Colonic mucosa (tissue), 4 donors: ENCODE results near the gene ACAA2. TPM values are rescaled to one million over a fixed set of nuclear protein-coding genes. Genes with fewer than 3 reads are reported as not detected.

Source experiments
- DNase-seq: peaks from one replicate; pipeline ENCODE4 v3.0.0-alpha.2; 2020
- H3K27ac ChIP-seq: fragments of 200-600 bp; one replicate; pipeline ENCODE4 v1.8.0; 2021
- H3K27me3 ChIP-seq: fragments of 200-600 bp; one replicate; pipeline ENCODE4 v1.8.0; 2021
- H3K36me3 ChIP-seq: fragments of 200-600 bp; one replicate; pipeline ENCODE4 v1.8.0; 2021
- H3K4me1 ChIP-seq: fragments of 200-600 bp; one replicate; pipeline ENCODE4 v1.8.0; 2021; ENCODE audit warnings: mild to moderate bottlenecking
- H3K4me3 ChIP-seq: fragments of 200-600 bp; one replicate; pipeline ENCODE4 v1.8.0; 2021
- H3K9ac ChIP-seq, 2 donors: one replicate each; pipeline ENCODE4 v1.7.0; 2013; ENCODE audit warnings: control low read depth in 2 of 2, low read depth in 2 of 2, low read length in 2 of 2
- H3K9me3 ChIP-seq: fragments of 200-600 bp; one replicate; pipeline ENCODE4 v1.8.0; 2021
- CTCF ChIP-seq: fragments of 200-600 bp; IDR thresholded peaks from one replicate; pipeline ENCODE4 v1.8.0; 2022; ENCODE audit warnings: antibody characterized with exemption, mild to moderate bottlenecking
- intact Hi-C: fragments of 100-400 bp; cut with DNase I; formaldehyde crosslinking; loops from one replicate; pipeline ENCODE4 v1.14.1; 2022
- total RNA-seq, 2 donors: library from RNA; stranded (reverse); fragmentation: NEBNext Ultra II Directional in 1 of 2; extraction: Animal tissue kit (Norgen Biotek cat#: 25700) in 1 of 2; gene quantifications; one replicate each; pipeline ENCODE4 v1.2.1, GENCODE V29; 2021
- donor health status: healthy.
- donor health status: DM: no; HTN: no; CAD: no.
- donor health status: DM: no; HTN: no; CAD: no.

Gene ACAA2
- total RNA-seq, 2 donors from 2014 or later, result 152 to 276 TPM

GRCh38 chr18:49853436-49853835, 40.1 kb upstream of the ACAA2 start:
- no peak overlapping the region for H3K4me3 ChIP-seq
- peak; percentile 12 for DNase-seq
- H3K4me1 ChIP-seq, result peaks cover 11% of the 10 kb centered on the region
- intact Hi-C loops, result no loop called here
- H3K27me3 ChIP-seq, result no peaks in the 10 kb centered on the region
- no peak for TF ChIP-seq CTCF
- H3K9ac ChIP-seq, result no peak overlapping the region
- no peaks in the 10 kb centered on the region for H3K36me3 ChIP-seq
- no peaks in the 10 kb centered on the region for H3K9me3 ChIP-seq
- H3K27ac ChIP-seq, result no peak overlapping the region

GRCh38 chr18:49853011-49853410, 39.7 kb upstream of the ACAA2 start:
- Histone ChIP-seq H3K36me3 (no peaks in the 10 kb centered on the region), H3K27ac (no peak overlapping the region), H3K27me3 (no peaks in the 10 kb centered on the region), H3K4me1 (peaks cover 11% of the 10 kb centered on the region), H3K9ac (no peak overlapping the region), H3K9me3 (no peaks in the 10 kb centered on the region), H3K4me3 (no peak overlapping the region)
- intact Hi-C loops, result no loop called here
- DNase-seq, result no peak
- no peak for TF ChIP-seq CTCF

- Histone ChIP-seq H3K9ac (no peak overlapping the region), H3K9me3 (no peaks in the 10 kb centered on the region), H3K4me3 (no peak overlapping the region), H3K27me3 (no peaks in the 10 kb centered on the region), H3K4me1 (peaks cover 11% of the 10 kb centered on the region), H3K36me3 (no peaks in the 10 kb centered on the region), H3K27ac (no peak overlapping the region)
- intact Hi-C loops, result no loop called here
- peak; percentile 16 for DNase-seq
- TF ChIP-seq CTCF, result no peak
Observed at GRCh38 chr18:49851624-49852023, 38.3 kb upstream of the ACAA2 start.

- Histone ChIP-seq H3K9me3 (no peaks in the 10 kb centered on the region), H3K27me3 (no peaks in the 10 kb centered on the region), H3K4me3 (no peak overlapping the region), H3K36me3 (no peaks in the 10 kb centered on the region), H3K4me1 (peaks cover 11% of the 10 kb centered on the region), H3K27ac (no peak overlapping the region), H3K9ac (no peak overlapping the region)
- TF ChIP-seq CTCF, result no peak
- peak; percentile 18 for DNase-seq
- intact Hi-C loops, result no loop called here
Observed at GRCh38 chr18:49850636-49851035, 37.3 kb upstream of the ACAA2 start.

GRCh38 chr18:49849331-49850217, 36.2 kb upstream of the ACAA2 start:
- Histone ChIP-seq H3K9ac (peak overlapping the region; percentile 42 to 69), H3K9me3 (no peaks in the 10 kb centered on the region), H3K4me1 (peaks cover 11% of the 10 kb centered on the region), H3K27ac (peak overlapping the region; percentile 78), H3K4me3 (peak overlapping the region; percentile 20), H3K36me3 (no peaks in the 10 kb centered on the region), H3K27me3 (no peaks in the 10 kb centered on the region)
- peak; percentile 96 for DNase-seq
- intact Hi-C loops, result no loop called here
- TF ChIP-seq CTCF, result no peak
